Activated CD8-positive, alpha-beta memory T cell treated with anti-CD3 and anti-CD28 coated beads, Interleukin-2, amount 50 U/mL, for 1 hour (primary cell): ENCODE data around the gene TENM4.

Source experiments
- DNase-seq: peaks from one replicate; pipeline ENCODE4 v3.0.0-alpha.2; 2020; ENCODE audit errors: extremely low read depth

The TENM4 gene

DNA sequence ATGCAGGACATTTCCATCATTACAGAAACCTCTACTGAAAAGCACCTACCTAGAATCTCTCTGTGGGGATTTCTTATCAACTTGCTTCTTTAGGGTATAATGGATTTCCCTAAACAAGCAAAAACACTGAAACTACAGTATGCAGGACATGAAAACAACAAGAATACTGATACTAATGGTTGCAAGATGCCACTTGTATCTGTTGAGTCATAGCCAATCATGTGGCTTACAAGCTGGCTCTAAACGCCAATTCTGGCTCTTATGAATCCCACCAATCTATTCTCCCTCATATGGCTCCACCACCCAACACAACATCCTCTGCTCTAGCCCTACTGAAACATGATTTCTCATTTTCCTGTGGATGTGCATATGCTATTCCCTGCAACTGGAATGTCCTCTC, 22.6 kb downstream of the TENM4 start:
- no peak for DNase-seq

DNA sequence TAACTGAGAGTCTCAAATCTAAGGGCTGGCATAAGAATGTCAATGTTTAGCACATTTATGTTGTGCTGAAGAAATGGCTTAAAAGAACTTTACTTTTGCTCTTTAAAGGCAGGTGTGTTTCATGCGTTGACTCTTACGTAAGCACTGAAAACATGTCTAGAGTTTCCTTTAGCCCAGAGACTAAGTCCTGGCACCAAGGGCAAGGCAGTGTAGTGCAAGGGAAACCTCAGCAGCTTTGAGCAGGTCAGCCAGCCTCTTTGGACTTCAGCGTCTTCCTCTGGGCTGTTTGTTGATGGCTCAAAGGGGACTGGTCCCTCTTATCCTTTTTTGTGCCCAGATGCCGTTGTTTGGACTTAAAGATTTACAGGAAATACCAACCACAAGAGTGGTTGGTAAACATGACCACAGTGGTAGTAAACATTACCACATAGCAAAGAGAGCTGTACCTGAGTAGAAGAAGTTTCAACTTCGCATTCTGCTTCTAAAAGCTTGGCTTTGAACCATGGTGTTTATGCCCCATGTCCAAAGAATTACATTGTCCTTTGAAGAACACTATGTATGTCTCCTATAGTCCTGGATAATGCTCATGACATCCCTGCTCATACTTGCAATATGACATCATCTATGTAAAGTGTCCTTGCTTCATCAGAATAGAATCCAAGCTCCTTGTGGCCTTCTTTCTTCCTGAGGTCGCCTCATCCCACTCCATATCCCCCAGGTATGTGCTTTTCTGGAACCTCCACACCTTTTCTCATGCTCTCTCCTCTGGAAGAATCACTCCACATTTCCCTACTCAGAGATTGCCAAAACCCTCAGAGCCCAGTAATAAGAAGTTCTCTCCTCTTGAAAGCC, 23.5 kb downstream of the TENM4 start:
- no peak for DNase-seq

DNA sequence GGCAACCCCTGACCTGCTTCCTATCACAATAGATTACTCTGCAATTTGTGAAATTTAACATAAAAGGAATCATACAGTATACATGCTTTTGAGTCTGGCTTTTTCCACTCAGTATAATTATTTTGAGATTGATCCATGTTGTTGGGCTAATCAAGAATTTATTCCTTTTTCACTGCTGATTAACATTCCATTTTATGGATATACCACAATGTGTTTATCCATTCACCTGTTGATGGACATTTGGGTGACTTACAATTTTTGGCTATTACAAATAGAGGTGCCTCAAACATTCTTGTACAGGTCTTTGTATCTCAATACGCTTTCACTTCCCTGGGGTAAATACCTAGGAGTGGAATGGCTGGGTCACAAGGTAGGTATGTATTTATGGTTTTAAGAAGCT, 24.9 kb downstream of the TENM4 start:
- DNase-seq = no peak

DNA sequence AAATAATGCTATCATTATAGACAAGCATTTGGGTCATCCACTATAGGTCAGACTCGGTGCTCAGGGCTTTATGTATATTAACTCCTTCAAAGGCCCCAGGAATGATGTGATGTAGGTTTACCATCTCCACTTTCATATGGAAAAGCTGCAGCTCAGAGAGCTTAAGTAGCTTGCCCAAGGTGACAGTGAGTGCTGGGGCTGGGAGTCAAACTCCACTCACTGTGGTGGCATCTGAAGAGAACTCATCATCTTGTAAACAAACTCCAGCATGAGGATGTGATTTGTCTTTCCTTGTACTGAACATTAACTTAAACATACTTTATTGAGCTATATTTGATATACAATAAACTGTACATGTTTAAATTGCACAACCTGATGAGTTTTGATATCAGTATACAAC, 25.4 kb downstream of the TENM4 start:
- DNase-seq = no peak

DNA sequence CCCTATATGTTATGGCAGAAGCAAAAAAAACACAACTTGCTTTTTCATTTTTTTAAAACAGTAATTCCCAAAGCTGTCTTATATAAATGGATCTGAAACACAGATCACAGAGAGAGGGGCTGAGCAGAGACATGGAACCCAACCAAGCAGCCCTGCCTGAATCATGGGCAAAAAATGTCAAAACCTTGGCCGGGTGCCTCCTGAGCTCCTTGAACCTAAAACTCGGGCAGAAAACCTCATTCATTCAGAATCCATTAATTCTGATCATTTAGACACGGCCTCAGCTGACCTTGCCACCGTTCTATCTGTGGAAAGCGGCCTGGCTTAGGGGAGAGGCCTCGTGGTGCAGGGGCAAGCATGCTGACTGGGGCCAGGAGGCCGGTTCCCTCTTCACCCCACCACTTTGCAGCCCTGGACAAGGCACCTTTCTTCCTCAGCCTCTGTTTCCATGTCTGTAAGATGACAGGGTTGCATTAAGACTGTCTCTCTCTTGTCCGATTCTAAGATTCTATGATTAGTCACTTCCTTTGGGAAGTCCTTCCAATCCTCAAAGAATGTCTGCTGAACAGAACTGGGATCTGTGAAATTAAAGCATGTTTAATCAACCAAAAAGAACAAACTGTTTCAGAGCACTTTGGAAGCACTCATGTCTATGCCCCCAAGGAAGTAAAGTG, 26.0 kb downstream of the TENM4 start:
- no peak for DNase-seq

DNA sequence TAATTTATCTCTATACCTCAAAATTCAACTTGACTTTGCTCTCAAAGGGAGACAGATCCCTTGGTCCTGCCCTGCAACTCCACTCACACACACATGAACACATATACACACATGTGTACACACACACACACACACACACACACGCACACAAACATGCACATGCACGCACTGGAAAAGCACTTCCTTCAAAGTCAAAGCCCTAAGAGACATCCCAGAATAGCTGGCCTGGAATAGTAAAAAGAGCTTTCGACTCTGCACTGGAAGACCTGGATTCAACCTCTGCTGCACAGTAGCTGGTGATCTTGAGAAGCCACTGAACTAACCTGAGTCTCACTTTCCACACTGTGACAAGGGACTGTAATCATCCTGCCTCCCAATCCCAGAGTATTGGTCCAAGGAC, 26.8 kb downstream of the TENM4 start:
- DNase-seq = no peak

DNA sequence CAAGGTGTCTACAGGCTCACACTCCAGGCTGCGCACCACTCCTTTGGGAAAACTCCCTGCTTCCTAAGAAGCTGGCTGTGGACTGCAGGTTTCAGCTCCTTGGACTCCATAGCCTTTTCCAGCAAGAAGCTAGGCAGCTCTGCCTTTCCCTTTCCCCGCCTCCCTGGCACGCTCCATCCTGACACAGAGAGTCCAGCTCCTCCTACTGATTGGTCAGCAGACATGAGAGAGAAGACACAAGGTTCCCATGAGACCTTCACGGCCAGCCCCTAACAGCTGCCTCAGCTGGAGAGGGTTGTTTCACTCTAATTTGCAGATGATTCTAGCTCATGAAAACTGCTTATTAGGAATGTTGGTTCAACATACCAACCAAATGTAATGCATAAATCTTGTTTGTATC, 27.6 kb downstream of the TENM4 start:
- no peak for DNase-seq

DNA sequence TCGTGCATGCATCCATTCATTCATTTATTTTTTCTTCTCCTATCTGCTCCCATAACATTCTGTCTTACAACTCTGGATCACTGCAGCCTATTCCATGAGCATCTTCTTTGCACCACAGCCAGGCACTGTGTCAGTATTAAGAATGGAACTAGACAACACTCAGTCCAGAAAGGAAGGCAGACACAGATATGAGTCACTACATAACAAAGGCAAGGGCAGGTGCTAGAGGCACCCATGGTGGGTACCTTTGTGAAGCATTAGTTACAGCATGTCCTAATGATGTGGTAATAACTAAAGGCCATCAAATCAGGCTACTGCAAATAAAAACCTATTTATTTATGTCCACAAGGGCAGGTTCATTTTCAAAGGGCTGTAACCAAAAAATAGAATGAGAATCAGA, 28.1 kb downstream of the TENM4 start:
- DNase-seq = no peak

DNA sequence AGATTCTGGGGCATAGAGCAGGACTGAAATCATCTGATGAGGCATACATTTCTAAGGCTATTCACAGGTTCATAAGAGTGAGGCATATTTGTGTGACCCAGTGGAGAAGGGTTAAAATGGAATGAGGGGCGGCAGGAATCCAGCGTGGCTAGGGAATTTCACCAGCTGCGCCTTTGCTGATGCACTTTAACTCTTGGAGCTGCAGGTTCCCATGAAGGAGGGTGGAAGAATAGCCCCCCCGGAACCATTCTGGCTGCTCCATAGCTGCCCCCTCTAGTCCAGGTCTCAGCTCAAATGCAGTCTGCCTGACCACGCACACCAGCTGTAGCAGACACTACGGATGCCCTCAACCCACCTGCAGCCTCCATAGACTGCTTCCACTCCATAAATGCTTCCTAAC, 31.5 kb downstream of the TENM4 start:
- no peak for DNase-seq

DNA sequence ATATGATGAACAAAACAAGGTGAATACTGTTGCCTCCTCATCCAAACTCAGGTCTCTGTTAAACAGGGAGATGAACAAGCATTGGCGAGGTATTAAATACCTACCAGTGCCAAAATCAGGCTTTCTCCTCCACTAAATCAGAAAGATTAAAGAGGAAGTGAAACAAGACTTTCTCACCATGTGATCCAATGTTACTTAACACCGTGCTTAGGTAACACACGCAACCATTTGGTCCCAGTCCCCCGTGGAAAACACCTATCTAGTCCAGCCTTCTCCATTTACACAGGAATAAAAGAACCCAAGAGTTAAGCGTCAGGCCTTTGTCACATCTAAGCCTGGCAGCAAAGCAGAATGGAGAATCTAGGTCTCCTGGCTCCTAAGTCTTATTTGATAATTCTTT, 34.5 kb downstream of the TENM4 start:
- DNase-seq = no peak

DNA sequence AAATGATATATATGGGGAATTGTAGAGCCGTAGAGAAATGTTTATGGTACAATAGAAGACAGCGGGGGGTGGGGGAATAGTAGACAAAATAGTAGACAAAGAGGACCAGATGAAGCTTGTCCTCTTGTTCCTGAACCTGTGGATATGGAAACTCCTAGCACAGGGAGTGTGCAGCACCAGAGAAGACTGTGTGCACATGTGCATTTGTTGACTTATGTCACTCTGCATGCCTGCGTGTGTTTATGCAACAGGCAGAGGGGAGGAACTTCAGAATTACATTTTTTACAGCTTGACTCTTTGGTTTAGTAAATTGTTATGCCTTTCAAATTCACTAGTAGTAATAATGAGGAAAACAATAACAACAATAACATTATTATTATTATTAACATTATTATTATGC, 36.0 kb downstream of the TENM4 start:
- DNase-seq = no peak

DNA sequence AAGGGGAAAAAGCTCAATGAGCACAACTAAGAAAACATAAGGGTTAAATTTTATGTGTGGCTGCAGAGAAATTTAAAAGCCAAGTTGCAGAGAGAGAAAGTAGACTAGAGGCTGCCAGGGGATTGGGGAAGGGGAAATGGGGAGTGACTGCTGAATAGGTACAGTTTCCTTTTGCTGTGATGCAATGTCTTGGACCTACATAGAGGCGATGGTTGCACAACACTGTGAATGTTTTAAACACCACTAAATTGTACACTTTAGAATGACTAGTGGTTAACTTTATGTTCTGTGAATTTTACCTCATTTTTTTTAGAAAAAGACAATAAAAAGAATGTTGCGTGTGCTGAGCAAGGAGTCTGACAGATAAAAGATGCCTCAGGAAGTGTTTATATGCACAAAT, 36.5 kb downstream of the TENM4 start:
- DNase-seq = no peak

DNA sequence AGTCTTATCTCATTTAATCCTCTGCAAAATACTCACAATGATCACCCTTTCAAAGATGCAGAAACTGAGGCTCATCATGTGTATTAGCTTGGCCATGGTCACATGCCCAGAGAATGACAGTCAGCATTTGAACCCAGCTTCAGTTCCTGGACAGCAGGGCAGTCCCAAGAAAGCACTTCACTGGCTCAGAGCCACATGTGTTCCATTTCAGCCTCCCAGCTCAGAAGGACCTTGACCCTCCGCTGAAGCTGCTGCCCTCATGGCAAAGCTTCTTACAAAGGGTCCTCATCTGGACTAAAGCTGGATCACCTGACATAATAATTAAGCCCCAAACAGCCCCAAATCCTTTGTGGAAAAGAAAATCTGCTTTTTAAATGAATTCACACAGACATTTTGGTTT, 37.0 kb downstream of the TENM4 start:
- no peak for DNase-seq

DNA sequence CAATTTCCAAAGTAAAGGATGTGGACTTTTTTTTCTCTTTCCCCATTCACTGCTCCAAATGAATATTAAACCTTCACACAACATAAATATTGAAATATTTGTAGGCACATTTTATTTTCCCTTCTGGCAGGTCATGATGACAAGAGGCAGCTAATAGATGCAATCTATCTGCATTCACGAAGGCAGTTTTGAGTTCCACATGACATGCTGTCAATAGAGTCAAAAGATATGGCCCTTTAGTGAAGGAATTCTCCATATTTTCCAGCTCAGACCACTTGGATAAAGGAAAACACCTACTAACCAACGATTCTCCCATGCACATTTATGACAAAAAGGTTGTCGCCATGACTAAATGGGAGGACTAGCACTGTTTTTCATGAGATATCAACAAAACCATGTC, 37.9 kb downstream of the TENM4 start:
- no peak for DNase-seq

DNA sequence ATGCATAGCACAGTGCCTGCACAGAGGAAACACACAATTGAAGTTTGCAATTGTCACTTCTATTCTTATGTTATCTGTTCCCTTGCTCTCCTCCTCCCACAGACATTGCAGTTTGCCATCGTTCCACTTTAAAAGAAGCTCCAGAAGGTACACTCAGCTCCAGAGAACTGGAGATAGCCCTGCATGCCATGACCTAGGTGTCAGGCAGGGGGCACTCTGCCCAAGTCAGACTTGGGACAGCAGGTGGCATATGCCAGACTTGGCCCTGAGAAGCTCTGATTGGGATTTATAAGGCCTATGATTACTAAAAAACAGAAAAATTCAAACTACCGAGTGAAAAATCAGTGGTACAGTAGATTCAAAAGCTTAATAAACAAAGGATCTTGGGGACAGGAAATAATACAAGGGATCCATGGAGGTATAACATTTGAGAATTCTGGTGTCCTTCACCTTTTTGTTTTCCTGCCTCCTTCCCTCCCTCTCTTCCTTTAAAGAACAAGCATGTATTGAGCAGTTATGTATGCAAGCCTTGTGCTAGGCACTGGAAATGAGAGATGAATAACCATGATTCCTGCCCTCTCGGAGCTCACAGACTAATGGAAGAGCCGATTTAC, 40.0 kb downstream of the TENM4 start:
- no peak for DNase-seq

DNA sequence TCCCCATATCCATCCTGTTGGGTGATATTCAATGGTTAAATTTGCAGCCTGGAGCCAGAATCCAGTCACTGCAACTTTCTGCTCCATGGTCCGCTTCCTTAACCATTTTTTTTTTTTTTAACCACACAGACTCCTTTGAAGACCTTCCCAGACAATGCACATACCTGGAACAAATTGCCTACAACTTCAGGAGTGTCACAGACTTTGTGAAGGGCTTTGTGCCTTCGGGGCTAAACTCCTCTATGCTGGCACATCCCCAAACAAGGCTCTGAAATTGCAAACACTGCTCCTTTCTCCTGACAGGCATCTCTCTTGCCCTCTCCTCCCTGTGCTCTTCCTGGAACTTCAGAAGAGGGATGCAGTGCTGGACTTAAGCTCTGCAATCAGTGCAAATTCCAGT, 40.6 kb downstream of the TENM4 start:
- DNase-seq = no peak

DNA sequence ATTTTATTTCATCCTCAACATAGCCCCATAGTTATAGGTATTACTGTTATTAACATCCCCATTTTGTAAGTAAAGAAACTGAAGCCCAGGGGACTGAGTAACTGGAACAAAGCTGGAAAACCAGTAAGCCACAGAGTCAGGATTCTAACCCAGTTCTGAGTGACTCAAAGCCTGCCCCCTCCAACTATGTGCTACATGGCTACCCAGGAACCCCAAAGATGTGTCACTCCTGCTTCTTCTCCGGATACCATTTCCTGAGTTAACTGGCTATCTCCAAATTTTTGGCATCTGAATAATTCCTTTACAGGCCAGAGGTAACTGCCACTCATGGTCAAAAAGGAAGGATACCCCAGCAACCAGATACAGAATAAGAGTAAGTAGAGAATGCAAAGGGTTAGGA, 43.6 kb downstream of the TENM4 start:
- no peak for DNase-seq

DNA sequence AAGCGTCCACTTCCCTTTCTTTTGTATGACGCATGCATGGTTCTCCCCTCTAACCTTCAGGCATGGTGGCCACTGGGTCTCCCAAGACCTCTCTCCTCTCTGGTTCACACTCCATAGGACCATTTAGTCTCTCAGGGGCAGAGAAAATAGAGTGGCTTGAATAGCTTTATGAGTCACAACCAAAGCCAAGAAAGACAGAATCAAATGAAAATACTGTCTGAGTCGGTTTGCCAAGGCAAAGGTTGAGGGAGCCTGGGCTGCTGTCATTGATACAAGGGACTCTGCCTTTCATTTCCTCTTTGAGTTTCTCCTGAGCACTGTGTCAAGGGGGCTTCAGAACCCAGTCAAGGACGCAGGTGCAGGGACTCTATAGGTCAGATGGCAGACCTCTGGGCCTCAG, 44.2 kb downstream of the TENM4 start:
- DNase-seq = no peak

DNA sequence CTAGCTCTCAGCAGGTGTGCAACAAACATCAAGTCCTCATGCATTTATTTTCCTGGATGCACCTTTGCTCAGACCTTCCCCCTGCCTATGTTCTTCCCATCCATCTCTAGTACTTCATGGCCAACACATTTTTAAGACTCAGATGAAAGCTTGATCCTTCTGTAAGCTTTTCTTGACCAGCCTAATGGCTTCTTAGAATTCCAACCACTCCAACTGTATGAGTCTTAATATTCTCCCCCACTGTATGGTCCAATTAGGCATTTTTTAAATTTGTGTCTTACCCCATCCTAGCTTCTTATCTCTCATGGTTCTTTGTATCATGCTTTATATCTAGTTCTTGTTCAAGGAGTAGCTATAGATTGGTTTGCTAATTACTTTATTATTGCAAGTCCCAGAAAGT, 44.8 kb downstream of the TENM4 start:
- no peak for DNase-seq

DNA sequence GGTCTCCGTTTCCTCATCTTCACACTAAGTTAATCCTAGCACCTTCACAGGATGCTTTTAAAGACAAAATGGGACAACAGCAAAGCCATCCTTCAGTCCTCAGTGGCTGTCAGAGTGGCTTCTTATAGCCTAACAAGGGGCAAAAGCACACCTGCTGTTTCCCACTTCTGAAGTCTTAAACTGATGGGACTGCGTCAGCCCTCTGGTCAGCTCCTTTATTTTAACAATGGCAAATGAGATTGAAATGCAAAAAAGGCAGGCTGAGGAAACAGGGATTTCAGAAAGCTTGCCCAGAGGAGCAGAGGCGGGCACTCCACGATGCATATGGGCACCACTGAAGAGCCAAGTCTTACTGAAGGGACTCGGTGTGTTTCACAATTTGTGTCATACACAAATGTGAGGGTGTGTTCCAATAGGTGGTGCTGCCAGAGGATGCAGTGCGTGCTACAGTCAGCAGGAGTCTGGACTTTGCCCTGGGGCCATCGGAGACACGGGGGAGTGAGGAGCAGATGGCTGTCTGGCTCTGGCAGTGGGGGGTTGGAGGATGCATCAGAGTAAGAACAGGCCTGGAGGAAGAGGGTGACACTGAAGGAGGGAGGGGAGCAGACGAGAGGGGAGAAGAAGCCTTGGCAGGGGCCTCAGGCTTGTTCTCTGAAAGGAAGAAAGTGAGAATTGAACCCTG, 47.3 kb downstream of the TENM4 start:
- DNase-seq = no peak

DNA sequence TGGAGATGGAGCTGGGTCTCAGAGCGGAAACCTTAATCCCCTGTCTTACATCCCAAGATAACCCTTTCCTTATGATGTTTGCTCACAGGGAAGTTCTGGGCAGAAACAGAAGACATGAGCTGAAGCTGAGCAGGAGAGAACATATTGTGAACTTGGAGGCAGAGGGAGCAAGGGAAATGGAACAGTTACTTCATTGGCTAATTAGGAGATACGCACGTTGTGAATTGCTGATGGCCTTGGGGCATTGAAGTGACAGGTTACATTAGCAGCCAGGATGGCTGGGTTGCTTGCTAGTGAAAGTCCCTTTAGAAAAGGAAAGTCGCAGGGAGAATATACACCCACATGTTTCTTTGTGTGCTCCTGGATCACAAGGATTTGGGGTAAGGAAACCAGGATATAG, 48.7 kb downstream of the TENM4 start:
- no peak for DNase-seq

DNA sequence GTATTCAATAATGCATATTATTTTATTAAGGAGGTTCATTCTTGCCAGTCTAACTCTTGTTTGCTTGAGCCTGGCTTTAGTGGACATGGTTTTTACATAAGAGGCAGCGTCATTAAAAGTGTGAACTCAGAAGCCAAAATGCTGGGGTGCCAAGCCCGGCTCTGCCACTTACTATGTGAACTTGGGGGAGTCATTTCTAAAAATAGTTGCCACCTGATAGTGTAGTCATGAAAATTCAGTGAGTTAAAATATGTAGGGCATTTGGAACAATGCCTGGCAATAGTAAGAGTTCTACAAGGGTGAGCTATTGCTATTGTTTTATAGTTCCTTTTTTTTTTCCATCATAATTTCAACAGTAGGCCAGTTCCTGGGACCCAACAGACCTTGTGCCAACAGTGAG, 49.9 kb downstream of the TENM4 start:
- no peak for DNase-seq

DNA sequence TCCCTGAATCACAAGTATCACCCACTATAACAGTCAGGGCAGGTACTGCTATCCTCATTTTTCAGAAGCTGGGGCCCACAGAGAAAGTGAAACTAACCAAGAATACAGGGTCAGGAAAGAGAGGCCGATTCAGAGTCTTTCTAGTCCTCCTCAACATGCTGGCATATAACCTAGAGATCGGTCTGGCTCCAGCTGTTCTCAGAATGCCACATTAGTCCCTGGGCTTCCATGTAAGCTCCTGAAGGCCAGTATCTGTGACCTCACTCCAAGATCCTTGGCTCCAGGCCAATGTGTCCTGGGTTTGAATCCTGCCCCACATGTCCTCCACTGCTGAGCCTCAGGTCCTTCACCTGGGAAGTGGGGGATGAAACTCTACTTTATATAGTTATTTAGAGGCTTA, 50.4 kb downstream of the TENM4 start:
- no peak for DNase-seq
